HL-60 (cell line): ENCODE data around the gene ITIH5.

ENCODE experiments used
- DNase-seq, 2 experiments: peaks; one replicate each; pipeline ENCODE4 v3.0.0-alpha.2; 2010 to 2020; ENCODE audit warnings: low read depth in 1 of 2, low spot score in 1 of 2
- H3K27ac ChIP-seq: fragments of 250-450 bp; sonication (Bioruptor Pico); replicated peaks from 2 replicates; pipeline ENCODE4 v1.5.1; 2020; ENCODE audit warnings: mild to moderate bottlenecking, moderate library complexity
- H3K27me3 ChIP-seq: fragments of 250-450 bp; sonication (Bioruptor Pico); 2 replicates; pipeline ENCODE4 v1.5.1; 2021; ENCODE audit warnings: mild to moderate bottlenecking, moderate library complexity; ENCODE audit not compliant: insufficient read depth, poor library complexity, severe bottlenecking
- H3K4me3 ChIP-seq: replicated peaks from 2 replicates; pipeline ENCODE4 v1.5.1; 2011; ENCODE audit warnings: mild to moderate bottlenecking, control low read depth, low read length; ENCODE audit not compliant: insufficient read depth
- GABPA ChIP-seq: IDR thresholded peaks from 2 replicates; pipeline ENCODE4 v1.6.1; 2012; ENCODE audit warnings: low read depth
- POLR2AphosphoS5 ChIP-seq: IDR thresholded peaks from 2 replicates; pipeline ENCODE4 v1.6.1; 2012; ENCODE audit warnings: low read depth
- SPI1 ChIP-seq: IDR thresholded peaks from 2 replicates; pipeline ENCODE4 v1.6.1; 2012; ENCODE audit warnings: low read depth, mild to moderate bottlenecking, borderline replicate concordance
- TF ChIP-seq, protein P1 (sequence below): IDR thresholded peaks from one replicate; pipeline ENCODE4 v1.5.1; 2011; ENCODE audit warnings: low read length, control low read depth, inconsistent platforms; ENCODE audit not compliant: insufficient read depth
- TF ChIP-seq, protein P2 (sequence below): IDR thresholded peaks from 2 replicates; pipeline ENCODE4 v1.6.1; 2012; ENCODE audit warnings: low read depth; ENCODE audit not compliant: insufficient replicate concordance

Gene ITIH5

DNA sequence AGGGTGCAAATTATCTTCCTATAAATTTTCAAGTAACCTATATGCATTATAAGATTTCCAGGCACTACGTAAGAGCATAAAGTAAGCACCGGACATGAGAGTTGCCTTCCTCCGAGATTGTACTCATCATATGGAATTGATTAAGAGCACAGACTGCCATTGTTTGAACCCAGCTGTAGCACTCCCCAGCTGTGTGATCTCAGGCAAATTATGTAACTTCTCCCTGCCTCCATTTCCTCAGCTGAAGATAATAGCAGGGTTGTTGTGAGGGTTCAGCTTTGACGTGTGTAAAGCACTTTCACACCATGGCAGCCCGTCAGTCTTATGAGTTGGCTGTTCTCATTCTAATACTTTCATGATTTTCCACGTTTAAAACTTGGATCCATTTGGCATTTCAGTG lies 122.6 kb downstream of the ITIH5 start:
- DNase-seq, result no peak
- H3K4me3 ChIP-seq, result no peak overlapping the region
- no peak overlapping the region for H3K27ac ChIP-seq
- TF ChIP-seq, protein P1, sequence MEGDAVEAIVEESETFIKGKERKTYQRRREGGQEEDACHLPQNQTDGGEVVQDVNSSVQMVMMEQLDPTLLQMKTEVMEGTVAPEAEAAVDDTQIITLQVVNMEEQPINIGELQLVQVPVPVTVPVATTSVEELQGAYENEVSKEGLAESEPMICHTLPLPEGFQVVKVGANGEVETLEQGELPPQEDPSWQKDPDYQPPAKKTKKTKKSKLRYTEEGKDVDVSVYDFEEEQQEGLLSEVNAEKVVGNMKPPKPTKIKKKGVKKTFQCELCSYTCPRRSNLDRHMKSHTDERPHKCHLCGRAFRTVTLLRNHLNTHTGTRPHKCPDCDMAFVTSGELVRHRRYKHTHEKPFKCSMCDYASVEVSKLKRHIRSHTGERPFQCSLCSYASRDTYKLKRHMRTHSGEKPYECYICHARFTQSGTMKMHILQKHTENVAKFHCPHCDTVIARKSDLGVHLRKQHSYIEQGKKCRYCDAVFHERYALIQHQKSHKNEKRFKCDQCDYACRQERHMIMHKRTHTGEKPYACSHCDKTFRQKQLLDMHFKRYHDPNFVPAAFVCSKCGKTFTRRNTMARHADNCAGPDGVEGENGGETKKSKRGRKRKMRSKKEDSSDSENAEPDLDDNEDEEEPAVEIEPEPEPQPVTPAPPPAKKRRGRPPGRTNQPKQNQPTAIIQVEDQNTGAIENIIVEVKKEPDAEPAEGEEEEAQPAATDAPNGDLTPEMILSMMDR, result no peak
- TF ChIP-seq GABPA (no peak), SPI1 (no peak), POLR2AphosphoS5 (no peak)
- TF ChIP-seq, protein P2, sequence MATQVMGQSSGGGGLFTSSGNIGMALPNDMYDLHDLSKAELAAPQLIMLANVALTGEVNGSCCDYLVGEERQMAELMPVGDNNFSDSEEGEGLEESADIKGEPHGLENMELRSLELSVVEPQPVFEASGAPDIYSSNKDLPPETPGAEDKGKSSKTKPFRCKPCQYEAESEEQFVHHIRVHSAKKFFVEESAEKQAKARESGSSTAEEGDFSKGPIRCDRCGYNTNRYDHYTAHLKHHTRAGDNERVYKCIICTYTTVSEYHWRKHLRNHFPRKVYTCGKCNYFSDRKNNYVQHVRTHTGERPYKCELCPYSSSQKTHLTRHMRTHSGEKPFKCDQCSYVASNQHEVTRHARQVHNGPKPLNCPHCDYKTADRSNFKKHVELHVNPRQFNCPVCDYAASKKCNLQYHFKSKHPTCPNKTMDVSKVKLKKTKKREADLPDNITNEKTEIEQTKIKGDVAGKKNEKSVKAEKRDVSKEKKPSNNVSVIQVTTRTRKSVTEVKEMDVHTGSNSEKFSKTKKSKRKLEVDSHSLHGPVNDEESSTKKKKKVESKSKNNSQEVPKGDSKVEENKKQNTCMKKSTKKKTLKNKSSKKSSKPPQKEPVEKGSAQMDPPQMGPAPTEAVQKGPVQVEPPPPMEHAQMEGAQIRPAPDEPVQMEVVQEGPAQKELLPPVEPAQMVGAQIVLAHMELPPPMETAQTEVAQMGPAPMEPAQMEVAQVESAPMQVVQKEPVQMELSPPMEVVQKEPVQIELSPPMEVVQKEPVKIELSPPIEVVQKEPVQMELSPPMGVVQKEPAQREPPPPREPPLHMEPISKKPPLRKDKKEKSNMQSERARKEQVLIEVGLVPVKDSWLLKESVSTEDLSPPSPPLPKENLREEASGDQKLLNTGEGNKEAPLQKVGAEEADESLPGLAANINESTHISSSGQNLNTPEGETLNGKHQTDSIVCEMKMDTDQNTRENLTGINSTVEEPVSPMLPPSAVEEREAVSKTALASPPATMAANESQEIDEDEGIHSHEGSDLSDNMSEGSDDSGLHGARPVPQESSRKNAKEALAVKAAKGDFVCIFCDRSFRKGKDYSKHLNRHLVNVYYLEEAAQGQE, result no peak
- no peaks in the 10 kb centered on the region for H3K27me3 ChIP-seq

DNA sequence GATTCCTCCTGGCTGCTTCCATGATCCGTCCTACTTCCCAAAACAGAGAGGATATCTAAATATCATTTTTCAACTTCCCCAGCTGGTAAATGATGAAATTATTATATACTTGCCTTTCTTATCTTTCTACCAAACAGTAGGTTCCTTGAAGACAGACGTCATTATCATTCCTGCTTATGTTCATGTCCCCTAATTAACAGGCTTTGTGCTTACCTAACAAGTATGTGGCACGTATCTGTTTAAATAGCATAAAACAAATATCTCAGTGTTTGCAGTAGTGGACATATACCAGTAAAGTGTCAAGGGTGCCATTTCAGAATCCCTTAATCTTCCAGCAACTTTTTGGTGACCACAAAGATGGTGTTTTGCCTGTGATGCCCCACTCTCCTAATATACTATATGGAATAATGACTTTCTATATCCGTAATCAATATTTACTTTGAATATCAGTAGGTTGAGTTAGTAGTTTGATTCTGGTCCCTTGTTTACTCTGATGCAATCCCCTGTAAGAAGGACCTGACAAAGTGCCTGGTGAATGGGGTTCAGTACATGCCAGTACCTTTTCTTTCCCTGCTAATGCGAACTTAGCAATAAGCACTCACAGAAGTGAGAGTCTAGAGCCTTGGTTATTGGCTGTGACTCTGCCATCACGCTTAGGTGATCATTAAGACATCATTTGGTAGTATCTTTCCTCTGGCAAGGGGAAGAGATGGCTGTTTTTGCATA lies 124.4 kb downstream of the ITIH5 start:
- no peak for DNase-seq
- TF ChIP-seq SPI1 (no peak), POLR2AphosphoS5 (no peak), GABPA (no peak)
- TF ChIP-seq, protein P2, result no peak
- TF ChIP-seq, protein P1, result no peak
- H3K4me3 ChIP-seq, result no peak overlapping the region

DNA sequence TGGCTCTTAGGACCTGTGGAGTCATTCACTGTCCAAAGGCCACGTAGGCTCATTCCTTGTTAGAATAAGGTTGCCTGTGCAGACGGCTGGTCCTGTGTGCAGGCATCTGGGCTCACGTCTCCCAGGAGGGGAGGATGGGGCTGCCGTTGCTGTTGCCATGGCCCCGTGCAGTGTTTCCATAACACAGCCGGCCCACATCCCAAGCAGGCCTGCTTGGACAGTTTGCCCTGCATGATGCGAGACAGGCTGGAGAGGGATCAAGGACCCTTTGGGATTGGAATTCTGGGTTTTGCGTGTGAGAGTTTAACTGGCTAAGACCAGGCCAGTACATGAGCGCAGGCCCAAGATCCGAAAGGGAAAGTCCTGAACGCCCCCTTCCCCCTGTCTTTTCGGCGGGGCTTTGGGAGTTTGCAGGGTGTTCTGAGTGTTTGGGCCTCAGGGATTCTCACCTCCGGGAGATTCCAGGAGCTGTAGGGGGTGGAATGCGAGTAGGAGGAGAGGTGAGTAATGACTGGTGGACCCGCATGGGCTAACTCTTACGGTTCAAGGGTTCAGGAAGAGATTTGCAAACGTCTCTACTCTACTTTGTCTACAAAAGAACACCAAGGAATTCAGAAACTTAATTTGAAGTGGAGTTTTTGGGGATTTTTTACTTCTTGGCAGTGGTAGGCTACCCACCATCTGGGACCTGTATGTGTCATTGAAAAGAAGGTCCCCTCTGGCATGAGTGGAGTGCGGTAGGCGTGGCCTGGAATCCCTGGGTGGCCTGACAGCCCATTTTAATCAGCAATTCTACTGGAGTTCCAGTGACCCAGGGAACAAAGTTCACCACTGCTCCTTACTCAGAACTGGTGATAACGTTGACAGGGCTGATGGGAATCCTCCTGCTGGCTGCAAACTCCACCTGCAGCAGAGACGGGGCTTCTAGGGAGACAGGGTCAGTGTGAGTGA lies 125.4 kb downstream of the ITIH5 start:
- no peaks in the 10 kb centered on the region for H3K27me3 ChIP-seq
- H3K27ac ChIP-seq, result no peak overlapping the region
- DNase-seq, result no peak
- no peak overlapping the region for H3K4me3 ChIP-seq
- TF ChIP-seq, protein P2, result no peak
- no peak for TF ChIP-seq GABPA
- TF ChIP-seq, protein P1, result no peak
- no peak for TF ChIP-seq POLR2AphosphoS5
- TF ChIP-seq SPI1, result no peak

More for the DNA sequence above, 124.4 kb downstream of the ITIH5 start:
- H3K27ac ChIP-seq, result no peak overlapping the region
- no peaks in the 10 kb centered on the region for H3K27me3 ChIP-seq
